ENCODE results near the gene YLPM1. TPM values are rescaled to one million over a fixed set of nuclear protein-coding genes. Genes with fewer than 3 reads are reported as not detected.

The YLPM1 gene
- total and polyA plus RNA-seq, 8 donors: 11.9 to 114 (median 42.9) TPM

DNA sequence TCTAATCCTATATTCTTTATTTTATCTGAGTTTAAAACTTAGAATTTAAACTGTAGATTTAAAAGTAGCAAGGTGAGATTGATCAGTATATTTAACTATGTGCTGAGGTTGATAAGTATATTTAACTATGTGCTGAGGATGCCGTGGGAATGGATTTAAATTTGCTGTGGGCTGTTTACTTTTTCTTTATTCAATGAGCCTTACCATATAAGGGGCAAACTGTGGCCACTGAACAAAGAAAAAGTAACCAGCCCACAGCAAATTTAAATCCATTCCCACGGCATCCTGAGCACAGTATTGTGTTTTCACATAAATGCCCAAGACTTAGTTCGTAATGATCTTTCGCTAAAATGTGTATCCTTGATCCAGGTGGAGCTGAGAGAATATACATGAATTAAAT, 69.7 kb downstream of the YLPM1 start:
- no peaks in the 10 kb centered on the region for H3K9me3 ChIP-seq
- peaks cover 0 to 9% (median 0%) of the 10 kb centered on the region in 4 donors for H3K4me1 ChIP-seq
- H3K36me3 ChIP-seq: peaks cover 16 to 64% (median 52%) of the 10 kb centered on the region in 4 donors
- no peak for DNase-seq
- TF ChIP-seq POLR2AphosphoS5 (IDR thresholded peaks at IDR 0.05) (no peak), EP300 (IDR thresholded peaks at IDR 0.05) (no peak), POLR2A (IDR thresholded peaks at IDR 0.05) (no peak)
- TF ChIP-seq, protein P1, sequence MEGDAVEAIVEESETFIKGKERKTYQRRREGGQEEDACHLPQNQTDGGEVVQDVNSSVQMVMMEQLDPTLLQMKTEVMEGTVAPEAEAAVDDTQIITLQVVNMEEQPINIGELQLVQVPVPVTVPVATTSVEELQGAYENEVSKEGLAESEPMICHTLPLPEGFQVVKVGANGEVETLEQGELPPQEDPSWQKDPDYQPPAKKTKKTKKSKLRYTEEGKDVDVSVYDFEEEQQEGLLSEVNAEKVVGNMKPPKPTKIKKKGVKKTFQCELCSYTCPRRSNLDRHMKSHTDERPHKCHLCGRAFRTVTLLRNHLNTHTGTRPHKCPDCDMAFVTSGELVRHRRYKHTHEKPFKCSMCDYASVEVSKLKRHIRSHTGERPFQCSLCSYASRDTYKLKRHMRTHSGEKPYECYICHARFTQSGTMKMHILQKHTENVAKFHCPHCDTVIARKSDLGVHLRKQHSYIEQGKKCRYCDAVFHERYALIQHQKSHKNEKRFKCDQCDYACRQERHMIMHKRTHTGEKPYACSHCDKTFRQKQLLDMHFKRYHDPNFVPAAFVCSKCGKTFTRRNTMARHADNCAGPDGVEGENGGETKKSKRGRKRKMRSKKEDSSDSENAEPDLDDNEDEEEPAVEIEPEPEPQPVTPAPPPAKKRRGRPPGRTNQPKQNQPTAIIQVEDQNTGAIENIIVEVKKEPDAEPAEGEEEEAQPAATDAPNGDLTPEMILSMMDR (IDR thresholded peaks at IDR 0.05): no peak
- 51 to 78% (median 63%) methylated on average over 4 of the region's 4 CpGs for WGBS, 5 donors
- intact Hi-C loops (cut with DNase I; ENCODE audit: low total_unique reads): no loop called here
- H3K4me3 ChIP-seq: no peak overlapping the region
- no peaks in the 10 kb centered on the region for H3K27me3 ChIP-seq
- H3K27ac ChIP-seq: no peak overlapping the region

DNA sequence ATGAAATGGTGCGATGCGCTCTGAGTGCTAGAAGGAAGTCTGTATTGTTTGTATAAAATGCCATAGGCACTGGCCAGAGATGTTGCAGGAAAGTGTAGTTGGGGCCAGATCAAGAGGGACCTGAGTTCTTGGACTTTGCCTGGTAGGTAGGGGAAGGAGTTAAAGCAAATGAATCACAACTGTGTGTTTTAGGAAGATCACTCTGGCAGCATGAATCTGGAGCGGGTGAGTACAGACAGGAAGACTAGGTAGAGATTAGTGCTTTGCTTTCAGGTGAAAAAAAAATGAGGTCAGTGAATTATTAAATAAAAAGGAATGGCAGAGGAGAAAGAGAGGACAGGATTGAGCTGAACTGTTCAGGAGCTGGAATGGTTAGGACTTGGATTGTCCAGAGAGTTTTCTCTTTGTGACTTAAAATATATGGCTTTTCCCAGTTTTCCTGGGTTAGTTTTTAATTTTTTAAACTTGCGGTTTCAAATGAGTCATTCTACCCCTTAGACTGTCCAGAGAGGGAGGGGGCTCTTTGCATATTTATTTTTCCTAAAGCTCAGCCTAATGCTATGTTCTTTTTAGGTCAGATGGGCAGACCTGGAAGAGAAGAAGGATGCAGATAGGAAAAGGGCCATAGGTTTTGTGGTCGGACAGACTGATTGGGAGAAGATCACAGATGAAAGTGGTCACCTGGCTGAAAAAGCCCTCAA, 71.7 kb downstream of the YLPM1 start:
- Histone ChIP-seq H3K4me1 (peaks cover 0 to 9% (median 0%) of the 10 kb centered on the region in 4 donors), H3K36me3 (peaks cover 12 to 52% (median 40%) of the 10 kb centered on the region in 4 donors), H3K9me3 (no peaks in the 10 kb centered on the region), H3K27me3 (no peaks in the 10 kb centered on the region), H3K4me3 (no peak overlapping the region), H3K27ac (no peak overlapping the region)
- intact Hi-C loops (cut with DNase I; ENCODE audit: low total_unique reads): no loop called here
- no peak for DNase-seq
- no peak for TF ChIP-seq POLR2AphosphoS5 (IDR thresholded peaks at IDR 0.05)
- TF ChIP-seq POLR2A (IDR thresholded peaks at IDR 0.05): no peak
- no peak for TF ChIP-seq EP300 (IDR thresholded peaks at IDR 0.05)
- TF ChIP-seq, protein P1 (IDR thresholded peaks at IDR 0.05): no peak
- WGBS, 5 donors: 74 to 89% (median 78%) methylated on average over 5 of the region's 5 CpGs

- intact Hi-C loops (cut with DNase I; ENCODE audit: low total_unique reads): no loop called here
- no peak overlapping the region for H3K4me3 ChIP-seq
- no peak for DNase-seq
- peaks cover 10 to 50% (median 39%) of the 10 kb centered on the region in 4 donors for H3K36me3 ChIP-seq
- H3K9me3 ChIP-seq: no peaks in the 10 kb centered on the region
- peak overlapping the region in 1 of 5 donors; percentile 33 for H3K27ac ChIP-seq
- WGBS, 5 donors: 84 to 89% (median 87%) methylated on average over 7 of the region's 7 CpGs
- TF ChIP-seq, protein P1 (IDR thresholded peaks at IDR 0.05): no peak
- no peak for TF ChIP-seq POLR2AphosphoS5 (IDR thresholded peaks at IDR 0.05)
- TF ChIP-seq EP300 (IDR thresholded peaks at IDR 0.05): no peak
- no peak for TF ChIP-seq POLR2A (IDR thresholded peaks at IDR 0.05)
- no peaks in the 10 kb centered on the region for H3K27me3 ChIP-seq
- peaks cover 0 to 9% (median 0%) of the 10 kb centered on the region in 4 donors for H3K4me1 ChIP-seq
These were observed 72.6 kb downstream of the YLPM1 start for GRCh38 chr14:74835645-74836250.

- Histone ChIP-seq H3K4me3 (no peak overlapping the region), H3K9me3 (no peaks in the 10 kb centered on the region), H3K27me3 (no peaks in the 10 kb centered on the region), H3K36me3 (peaks cover 4 to 50% (median 37%) of the 10 kb centered on the region in 4 donors), H3K4me1 (peaks cover 0 to 13% (median 0%) of the 10 kb centered on the region in 4 donors), H3K27ac (peak overlapping the region in 2 of 5 donors; percentile 33)
- intact Hi-C loops (cut with DNase I; ENCODE audit: low total_unique reads): no loop called here
- TF ChIP-seq, protein P1 (IDR thresholded peaks at IDR 0.05): no peak
- no peak for TF ChIP-seq POLR2AphosphoS5 (IDR thresholded peaks at IDR 0.05)
- no peak for TF ChIP-seq POLR2A (IDR thresholded peaks at IDR 0.05)
- TF ChIP-seq EP300 (IDR thresholded peaks at IDR 0.05): no peak
- 80 to 96% (median 89%) methylated on average over 1 of the region's 1 CpG for WGBS, 5 donors
- DNase-seq: no peak
These were observed 73.3 kb downstream of the YLPM1 start for GRCh38 chr14:74836251-74836960.

All from stomach (tissue), 9 donors.